Astrocyte (in vitro differentiated cells and primary cell): ENCODE data around the gene TMPRSS6. TPM values are rescaled to one million over a fixed set of nuclear protein-coding genes. Genes with fewer than 3 reads are reported as not detected.

ENCODE experiments used
- DNase-seq: peaks from one replicate; pipeline ENCODE4 v3.0.0-alpha.2; 2010; ENCODE audit warnings: low read depth
- FAIRE-seq: peaks from 2 replicates; lab custom pipeline; 2011; peaks lifted over from hg19 to GRCh38; lab: Jason Lieb, UNC
- H2AFZ ChIP-seq: 2 replicates; pipeline ENCODE4 v1.6.0; 2012; ENCODE audit warnings: low read depth, low read length, inconsistent platforms
- H3K27ac ChIP-seq: 2 replicates; pipeline ENCODE4 v1.5.1; 2011; ENCODE audit warnings: low read depth, low read length, inconsistent platforms
- H3K27me3 ChIP-seq: 2 replicates; pipeline ENCODE4 v1.6.0; 2011; ENCODE audit warnings: low read length, inconsistent platforms; ENCODE audit not compliant: insufficient read depth
- H3K36me3 ChIP-seq: 2 replicates; pipeline ENCODE4 v1.5.1; 2011; ENCODE audit warnings: low read length, inconsistent platforms; ENCODE audit not compliant: insufficient read depth
- H3K4me1 ChIP-seq: 2 replicates; pipeline ENCODE4 v1.5.1; 2011; ENCODE audit warnings: low read length, inconsistent platforms; ENCODE audit not compliant: insufficient read depth
- H3K4me2 ChIP-seq: 2 replicates; pipeline ENCODE4 v1.6.0; 2012; ENCODE audit warnings: low read length, inconsistent platforms
- H3K4me3 ChIP-seq: 2 replicates; pipeline ENCODE4 v1.5.1; 2011; ENCODE audit warnings: low read depth, mild to moderate bottlenecking, low read length, inconsistent platforms; ENCODE audit not compliant: insufficient read depth
- H3K79me2 ChIP-seq: 2 replicates; pipeline ENCODE4 v1.6.0; 2012; ENCODE audit warnings: mild to moderate bottlenecking, low read length, inconsistent platforms; ENCODE audit not compliant: insufficient read depth
- H3K9ac ChIP-seq: 2 replicates; pipeline ENCODE4 v1.6.0; 2012; ENCODE audit warnings: mild to moderate bottlenecking, low read length, inconsistent platforms
- H3K9me3 ChIP-seq: 2 replicates; pipeline ENCODE4 v1.5.1; 2012; ENCODE audit warnings: low read depth, mild to moderate bottlenecking, low read length, inconsistent platforms; ENCODE audit not compliant: insufficient read depth
- H4K20me1 ChIP-seq: 2 replicates; pipeline ENCODE4 v1.6.0; 2012; ENCODE audit warnings: low read length, inconsistent platforms; ENCODE audit not compliant: insufficient read depth
- H3K27ac Mint-ChIP-seq: one replicate; pipeline ENCODE4 v1.8.0; 2021; ENCODE audit warnings: mild to moderate bottlenecking, mixed read lengths; ENCODE audit not compliant: unreplicated experiment
- H3K27me3 Mint-ChIP-seq: one replicate; pipeline ENCODE4 v1.8.0; 2021; ENCODE audit warnings: low read depth, mixed read lengths; ENCODE audit not compliant: unreplicated experiment
- H3K36me3 Mint-ChIP-seq: one replicate; pipeline ENCODE4 v1.8.0; 2021; ENCODE audit warnings: low read depth, mixed read lengths; ENCODE audit not compliant: unreplicated experiment
- H3K4me1 Mint-ChIP-seq: one replicate; pipeline ENCODE4 v1.8.0; 2021; ENCODE audit warnings: low read depth, mixed read lengths; ENCODE audit not compliant: unreplicated experiment
- H3K4me3 Mint-ChIP-seq: one replicate; pipeline ENCODE4 v1.8.0; 2021; ENCODE audit warnings: mild to moderate bottlenecking, moderate library complexity, mixed read lengths; ENCODE audit not compliant: unreplicated experiment
- H3K9me3 Mint-ChIP-seq: one replicate; pipeline ENCODE4 v1.8.0; 2021; ENCODE audit warnings: mild to moderate bottlenecking, mixed read lengths; ENCODE audit not compliant: unreplicated experiment
- CTCF ChIP-seq: IDR thresholded peaks from 2 replicates; pipeline ENCODE4 v1.5.1; 2011; ENCODE audit warnings: low read depth, mild to moderate bottlenecking, inconsistent platforms, low read length, moderate library complexity; ENCODE audit not compliant: insufficient read depth
- EZH2 ChIP-seq: IDR thresholded peaks from 2 replicates; pipeline ENCODE4 v1.6.1; 2012; ENCODE audit warnings: mild to moderate bottlenecking, low read length, inconsistent platforms; ENCODE audit not compliant: insufficient read depth
- total RNA-seq: library from RNA; stranded (reverse); gene quantifications from 2 replicates; pipeline ENCODE4 v1.2.1, GENCODE V29; 2021

Gene TMPRSS6
- total RNA-seq, 1 donor from 2014 or later = not detected

DNA sequence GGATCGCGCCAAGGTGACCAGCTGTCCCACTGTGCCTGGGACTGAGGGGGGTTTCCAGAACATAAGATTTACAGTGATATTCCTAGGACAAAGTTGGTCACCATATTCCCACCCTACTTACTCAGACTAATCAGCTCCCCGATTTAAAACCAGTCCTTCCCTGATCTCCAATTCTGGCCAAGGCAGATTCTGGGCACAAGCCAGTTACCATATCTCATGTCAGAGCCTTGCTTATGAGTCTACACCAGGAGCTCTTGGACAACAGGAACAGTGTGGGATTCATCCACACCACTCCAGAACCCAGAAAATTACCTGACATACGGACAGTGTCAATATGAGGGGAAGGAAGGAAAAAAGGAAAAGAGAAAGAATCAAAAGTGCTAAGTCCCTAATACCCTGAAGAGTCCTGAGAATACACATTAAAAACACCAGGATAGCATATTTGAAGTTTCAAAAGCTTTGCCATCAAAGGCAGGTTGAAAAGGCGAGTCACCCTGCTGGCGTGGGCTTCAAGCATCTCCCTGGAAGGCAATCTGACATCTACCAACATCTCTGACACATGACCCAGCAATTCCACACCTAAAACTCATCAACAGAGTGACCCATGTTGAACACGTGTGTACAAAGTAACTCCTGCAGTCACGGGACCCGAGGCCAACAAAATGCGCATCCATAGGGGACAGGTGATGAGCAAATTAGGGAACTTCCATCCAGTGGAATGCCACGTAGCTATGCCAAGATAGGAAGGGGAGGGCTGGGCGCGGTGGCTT lies 48.2 kb upstream of the TMPRSS6 start:
- Histone ChIP-seq H3K36me3 (no peaks in the 10 kb centered on the region), H3K27me3 (peaks cover 11% of the 10 kb centered on the region), H3K4me2 (no peak overlapping the region), H3K9me3 (peaks cover 8% of the 10 kb centered on the region), H4K20me1 (no peaks in the 10 kb centered on the region), H2AFZ (no peak overlapping the region), H3K9ac (no peak overlapping the region), H3K4me1 (peaks cover 7% of the 10 kb centered on the region), H3K79me2 (no peaks in the 10 kb centered on the region), H3K27ac (no peak overlapping the region), H3K4me3 (no peak overlapping the region)
- FAIRE-seq (no peak), DNase-seq (peak; percentile 49)
- H3K27me3 Mint-ChIP-seq = peaks cover 50% of the 10 kb centered on the region
- TF ChIP-seq CTCF = no peak
- no peak for TF ChIP-seq EZH2
- H3K36me3 Mint-ChIP-seq = peaks cover 6% of the 10 kb centered on the region
- H3K4me3 Mint-ChIP-seq = no peak overlapping the region
- peaks cover 13% of the 10 kb centered on the region for H3K9me3 Mint-ChIP-seq
- peaks cover 4% of the 10 kb centered on the region for H3K4me1 Mint-ChIP-seq
- peak overlapping the region; percentile 69 for H3K27ac Mint-ChIP-seq

- no peak overlapping the region for H3K4me3 Mint-ChIP-seq
- H3K4me3 ChIP-seq = no peak overlapping the region
- H3K4me1 ChIP-seq = peaks cover 7% of the 10 kb centered on the region
- peaks cover 6% of the 10 kb centered on the region for H3K36me3 Mint-ChIP-seq
- peak overlapping the region; percentile 47 for H3K27ac Mint-ChIP-seq
- no peaks in the 10 kb centered on the region for H4K20me1 ChIP-seq
- peaks cover 13% of the 10 kb centered on the region for H3K9me3 Mint-ChIP-seq
- no peak overlapping the region for H3K27ac ChIP-seq
- no peak overlapping the region for H2AFZ ChIP-seq
- H3K27me3 ChIP-seq = peaks cover 11% of the 10 kb centered on the region
- H3K4me2 ChIP-seq = no peak overlapping the region
- TF ChIP-seq EZH2 = no peak
- TF ChIP-seq CTCF = no peak
- peaks cover 3% of the 10 kb centered on the region for H3K4me1 Mint-ChIP-seq
- peaks cover 45% of the 10 kb centered on the region for H3K27me3 Mint-ChIP-seq
- no peaks in the 10 kb centered on the region for H3K36me3 ChIP-seq
- FAIRE-seq (no peak), DNase-seq (no peak)
- no peaks in the 10 kb centered on the region for H3K79me2 ChIP-seq
- H3K9ac ChIP-seq = no peak overlapping the region
- peaks cover 8% of the 10 kb centered on the region for H3K9me3 ChIP-seq
These were observed 47.3 kb upstream of the TMPRSS6 start for GRCh38 chr22:37156686-37157435.
